ENCODE results near the gene NCOA3. TPM values are rescaled to one million over a fixed set of nuclear protein-coding genes. Genes with fewer than 3 reads are reported as not detected.

NCOA3 gene
- total and polyA plus RNA-seq, 12 donors: 2.6 to 35.6 (median 22.2) TPM

DNA sequence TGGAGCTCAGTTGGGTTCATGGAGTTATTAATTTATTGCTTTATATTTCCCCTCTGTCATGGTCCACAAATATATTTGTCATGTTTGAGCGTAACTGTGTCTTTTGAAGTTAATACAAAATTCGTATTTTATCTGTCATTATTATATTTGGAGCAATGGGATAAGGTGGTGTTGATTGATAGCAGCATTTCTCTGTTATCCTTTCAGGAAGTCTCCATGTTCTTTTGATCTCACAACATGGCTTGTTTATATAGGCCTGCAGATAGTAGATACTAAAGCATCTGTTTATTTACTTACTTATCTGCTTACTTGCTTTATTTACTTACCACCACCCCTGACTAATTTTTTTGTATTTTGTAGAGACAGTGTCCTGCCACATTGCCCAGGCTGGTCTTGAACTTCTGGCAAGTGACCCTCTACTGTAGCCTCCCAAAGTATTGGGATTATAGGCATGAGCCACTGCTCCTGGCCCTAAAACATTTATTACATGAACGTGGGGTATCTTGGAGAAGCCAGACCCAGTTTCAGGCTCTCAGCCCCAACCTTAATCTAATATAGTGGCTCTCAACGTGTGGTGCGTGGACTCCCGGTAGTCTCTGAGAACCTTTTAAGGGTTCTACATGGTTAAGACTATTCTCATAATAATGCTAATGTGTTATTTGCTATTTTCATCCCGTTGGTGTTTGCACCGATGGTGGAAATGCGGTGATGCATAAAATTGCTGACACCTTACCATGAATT is 104.2 kb downstream of the NCOA3 start:
- no peak for DNase-seq
- WGBS, 4 donors: 78 to 82% (median 80%) methylated on average over 9 of the region's 9 CpGs
- H3K27ac ChIP-seq: no peak overlapping the region
- TF ChIP-seq, protein P1, sequence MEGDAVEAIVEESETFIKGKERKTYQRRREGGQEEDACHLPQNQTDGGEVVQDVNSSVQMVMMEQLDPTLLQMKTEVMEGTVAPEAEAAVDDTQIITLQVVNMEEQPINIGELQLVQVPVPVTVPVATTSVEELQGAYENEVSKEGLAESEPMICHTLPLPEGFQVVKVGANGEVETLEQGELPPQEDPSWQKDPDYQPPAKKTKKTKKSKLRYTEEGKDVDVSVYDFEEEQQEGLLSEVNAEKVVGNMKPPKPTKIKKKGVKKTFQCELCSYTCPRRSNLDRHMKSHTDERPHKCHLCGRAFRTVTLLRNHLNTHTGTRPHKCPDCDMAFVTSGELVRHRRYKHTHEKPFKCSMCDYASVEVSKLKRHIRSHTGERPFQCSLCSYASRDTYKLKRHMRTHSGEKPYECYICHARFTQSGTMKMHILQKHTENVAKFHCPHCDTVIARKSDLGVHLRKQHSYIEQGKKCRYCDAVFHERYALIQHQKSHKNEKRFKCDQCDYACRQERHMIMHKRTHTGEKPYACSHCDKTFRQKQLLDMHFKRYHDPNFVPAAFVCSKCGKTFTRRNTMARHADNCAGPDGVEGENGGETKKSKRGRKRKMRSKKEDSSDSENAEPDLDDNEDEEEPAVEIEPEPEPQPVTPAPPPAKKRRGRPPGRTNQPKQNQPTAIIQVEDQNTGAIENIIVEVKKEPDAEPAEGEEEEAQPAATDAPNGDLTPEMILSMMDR (IDR thresholded peaks at IDR 0.05): no peak
- no peak for TF ChIP-seq POLR2A (IDR thresholded peaks at IDR 0.05)
- peaks cover 8 to 29% of the 10 kb centered on the region in 2 donors for H3K4me1 ChIP-seq (replicated peaks in 1 of 2)
- intact Hi-C loops (cut with DNase I): no loop called here
- H3K36me3 ChIP-seq (replicated peaks in 1 of 2): no peaks in the 10 kb centered on the region
- no peaks in the 10 kb centered on the region for H3K27me3 ChIP-seq
- no peak overlapping the region for H3K4me3 ChIP-seq
- H3K9me3 ChIP-seq (replicated peaks in 1 of 3): no peaks in the 10 kb centered on the region

DNA sequence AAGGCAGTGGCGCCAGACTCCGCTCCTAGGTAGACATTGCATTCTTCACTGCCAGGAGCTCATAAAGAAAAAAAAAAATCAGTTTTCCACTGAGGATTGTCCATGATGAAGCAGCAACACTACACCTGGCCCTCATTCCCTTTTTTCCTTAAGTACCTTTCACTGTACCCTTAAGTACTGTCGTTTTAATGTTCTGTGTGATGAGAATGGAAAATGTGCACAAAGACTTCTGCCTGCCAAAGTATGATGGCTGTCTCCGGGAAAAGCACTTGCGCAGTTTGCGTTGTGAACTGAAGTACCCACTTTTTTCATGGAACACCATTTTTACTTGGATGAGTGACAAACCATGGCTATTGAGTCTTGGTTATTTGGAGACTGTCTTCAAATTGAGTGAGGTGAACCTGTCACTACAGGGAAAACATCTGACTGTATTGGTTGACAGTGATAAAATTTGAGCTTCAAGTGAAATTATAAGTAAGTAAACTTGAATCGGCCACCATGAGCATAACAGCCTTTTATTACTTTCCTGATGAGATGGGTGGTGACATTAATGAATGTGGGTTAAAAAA is 104.8 kb downstream of the NCOA3 start:
- TF ChIP-seq POLR2A (IDR thresholded peaks at IDR 0.05): no peak
- TF ChIP-seq, protein P1 (IDR thresholded peaks at IDR 0.05): no peak
- intact Hi-C loops (cut with DNase I): no loop called here
- no peaks in the 10 kb centered on the region for H3K9me3 ChIP-seq (replicated peaks in 1 of 3)
- no peaks in the 10 kb centered on the region for H3K27me3 ChIP-seq
- H3K27ac ChIP-seq: no peak overlapping the region
- peaks cover 8 to 33% of the 10 kb centered on the region in 2 donors for H3K4me1 ChIP-seq (replicated peaks in 1 of 2)
- H3K4me3 ChIP-seq: no peak overlapping the region
- no peaks in the 10 kb centered on the region for H3K36me3 ChIP-seq (replicated peaks in 1 of 2)
- WGBS, 4 donors: 97 to 99% (median 97%) methylated on average over 7 of the region's 7 CpGs
- DNase-seq: no peak

DNA sequence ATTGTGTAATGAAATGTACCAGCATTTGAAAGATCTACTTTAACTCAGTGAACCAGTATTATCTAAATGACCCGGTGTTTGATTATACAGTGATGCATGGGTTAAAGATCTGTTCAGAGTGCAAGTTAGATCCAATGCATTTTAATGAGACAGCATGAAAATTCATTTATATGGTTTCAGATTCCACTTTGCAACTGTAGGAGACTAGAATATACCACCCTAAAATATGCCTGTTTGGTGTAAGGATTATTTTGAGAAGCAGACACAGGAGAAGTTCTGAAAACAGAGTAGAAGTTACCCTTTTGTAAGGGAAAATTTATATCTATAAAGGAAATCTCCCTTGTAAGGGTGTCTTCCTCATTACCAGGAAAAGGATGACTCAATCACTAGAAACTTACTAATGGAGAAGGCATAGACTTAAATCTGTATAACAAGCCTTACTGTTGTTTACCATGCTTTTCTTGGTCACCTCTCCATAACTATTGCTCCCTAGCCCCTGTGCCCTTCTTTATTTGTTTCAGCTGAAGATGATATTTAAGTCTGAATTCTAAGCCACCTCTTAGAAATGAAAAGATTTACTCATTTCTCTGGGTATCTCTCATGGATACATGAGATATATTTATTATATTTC is 105.4 kb downstream of the NCOA3 start:
- TF ChIP-seq, protein P1 (IDR thresholded peaks at IDR 0.05): no peak
- no peak for TF ChIP-seq POLR2A (IDR thresholded peaks at IDR 0.05)
- WGBS, 4 donors: 89 to 96% (median 94%) methylated on average over 1 of the region's 1 CpG

DNA sequence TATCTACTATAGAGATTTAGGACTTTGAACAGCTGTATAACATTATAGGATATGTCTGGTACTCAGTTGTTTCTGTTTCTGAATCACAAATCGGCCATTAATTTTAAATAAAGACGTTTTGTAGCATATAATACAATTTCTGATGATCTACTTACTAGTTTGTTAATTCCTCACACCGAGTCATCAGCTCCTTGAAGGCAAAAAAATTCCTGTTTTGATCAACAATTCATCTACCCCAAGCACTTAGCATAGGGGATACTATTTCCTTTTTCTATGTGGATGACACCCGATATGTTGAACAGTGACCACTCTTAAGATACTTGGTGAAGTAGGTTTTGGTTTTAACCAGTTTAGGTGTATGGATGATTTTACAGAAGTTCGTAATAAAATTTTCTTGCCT is 107.3 kb downstream of the NCOA3 start:
- Histone ChIP-seq H3K4me3 (no peak overlapping the region), H3K27ac (no peak overlapping the region), H3K9me3 (replicated peaks in 1 of 3) (no peaks in the 10 kb centered on the region), H3K36me3 (replicated peaks in 1 of 2) (no peaks in the 10 kb centered on the region), H3K4me1 (replicated peaks in 1 of 2) (peaks cover 6 to 31% of the 10 kb centered on the region in 2 donors), H3K27me3 (no peaks in the 10 kb centered on the region)
- intact Hi-C loops (cut with DNase I): no loop called here
- TF ChIP-seq, protein P1 (IDR thresholded peaks at IDR 0.05): no peak
- no peak for TF ChIP-seq POLR2A (IDR thresholded peaks at IDR 0.05)
- DNase-seq: no peak
- WGBS, 4 donors: 86 to 92% (median 90%) methylated on average over 5 of the region's 5 CpGs

More for the DNA sequence above, 105.4 kb downstream of the NCOA3 start:
- DNase-seq: no peak
- Histone ChIP-seq H3K27ac (no peak overlapping the region), H3K9me3 (replicated peaks in 1 of 3) (no peaks in the 10 kb centered on the region), H3K4me1 (replicated peaks in 1 of 2) (peaks cover 6 to 27% of the 10 kb centered on the region in 2 donors), H3K27me3 (no peaks in the 10 kb centered on the region), H3K36me3 (replicated peaks in 1 of 2) (no peaks in the 10 kb centered on the region), H3K4me3 (no peak overlapping the region)
- intact Hi-C loops (cut with DNase I): no loop called here

Measured in adrenal gland (tissue), 12 donors.